NCI-H128 (cell line): ENCODE measurements around the gene OAS2.
"Not testable (repeated sequence)": the region's sequence is repeated elsewhere in the genome, so short reads cannot be mapped to it uniquely, and the experiment has no call there.

ENCODE experiments used
- DNase-seq: peaks from one replicate; lab custom pipeline; 2025; ENCODE audit not compliant: unreplicated experiment; lab: John Stamatoyannopoulos, UW

OAS2 gene

GRCh38 chr12:112979041-112979680 lies 842 bp downstream of the OAS2 start:
- no peak for DNase-seq

GRCh38 chr12:112980491-112981158 lies 2.3 kb downstream of the OAS2 start:
- DNase-seq = no peak

DNA sequence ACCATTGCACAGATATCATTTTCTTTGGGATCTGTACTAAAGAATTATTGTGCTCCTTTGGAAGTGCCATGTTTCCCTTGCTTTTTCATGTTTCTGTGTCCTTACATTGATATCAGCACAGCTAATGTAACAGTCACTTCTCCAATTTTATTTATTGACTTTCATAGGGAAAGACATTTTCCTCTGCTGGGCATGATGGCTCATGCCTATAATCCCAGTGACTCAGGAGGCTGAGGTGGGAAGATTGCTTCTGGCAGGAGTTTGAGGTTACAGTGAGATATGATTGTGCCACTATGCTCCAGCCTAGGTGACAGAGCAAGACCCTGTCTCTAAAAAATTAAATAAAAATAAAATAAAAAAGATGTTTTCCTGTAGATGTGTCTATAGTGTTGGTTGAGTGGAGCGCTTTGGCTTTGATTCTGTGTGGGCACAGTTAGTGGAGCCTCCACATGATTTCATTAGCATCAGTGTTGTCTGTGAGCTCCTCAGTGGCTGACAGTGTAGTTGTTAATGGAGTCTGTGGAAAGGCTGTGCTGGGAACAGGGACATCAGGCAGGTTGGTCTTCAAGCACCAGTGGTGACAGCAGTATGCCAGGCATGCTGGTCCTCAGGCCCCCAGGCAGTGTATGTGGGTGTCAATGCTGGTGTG lies 7.4 kb downstream of the OAS2 start:
- no peak for DNase-seq

GRCh38 chr12:112986291-112986800 lies 8.0 kb downstream of the OAS2 start:
- DNase-seq = no peak

- no peak for DNase-seq
Observed at GRCh38 chr12:112987561-112987960, 9.2 kb downstream of the OAS2 start.

DNA sequence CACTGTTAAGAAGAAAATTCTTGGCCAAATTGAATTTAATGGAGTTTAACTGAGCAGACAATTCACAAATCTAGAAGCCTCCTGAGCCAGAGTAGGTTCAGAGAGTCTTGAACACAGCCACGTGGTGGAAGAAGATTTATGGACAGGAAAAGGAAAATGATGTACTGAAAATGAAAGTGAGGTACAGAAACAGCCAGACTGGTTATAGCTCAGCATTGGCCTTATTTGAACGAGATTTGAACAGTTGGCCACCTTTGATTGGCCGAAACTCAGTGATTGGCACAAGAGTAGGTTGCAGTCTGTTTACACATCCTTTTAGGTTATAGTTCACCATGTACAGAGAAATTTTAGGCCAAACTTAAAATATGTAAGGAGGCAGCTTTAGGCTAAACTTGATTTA lies 9.9 kb downstream of the OAS2 start:
- no peak for DNase-seq

DNA sequence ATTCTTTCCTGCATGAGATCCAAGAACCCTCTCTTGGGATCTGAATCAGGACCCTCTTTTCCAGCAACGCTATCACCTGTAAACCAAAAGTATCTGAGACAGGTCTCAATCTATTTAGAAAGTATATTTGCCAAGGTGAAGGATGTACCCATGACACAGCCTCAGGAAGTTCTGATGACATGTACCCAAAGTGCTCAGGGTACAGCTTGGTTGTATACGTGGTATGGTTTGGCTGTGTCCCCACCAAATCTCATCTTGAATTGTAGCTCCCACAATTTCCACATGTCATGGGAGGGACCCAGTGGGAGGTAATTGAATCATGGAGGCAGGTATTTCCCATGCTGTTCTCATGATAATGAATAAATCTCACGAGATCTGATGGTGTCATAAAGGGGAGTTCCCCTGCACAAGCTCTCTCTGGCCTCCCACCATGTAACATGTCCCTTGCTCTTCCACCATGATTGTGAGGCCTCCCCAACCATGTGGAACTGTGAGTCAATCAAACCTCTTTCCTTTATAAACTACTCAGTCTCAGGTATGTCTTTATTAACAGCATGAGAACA lies 10.6 kb downstream of the OAS2 start:
- not testable (repeated sequence) for DNase-seq

DNA sequence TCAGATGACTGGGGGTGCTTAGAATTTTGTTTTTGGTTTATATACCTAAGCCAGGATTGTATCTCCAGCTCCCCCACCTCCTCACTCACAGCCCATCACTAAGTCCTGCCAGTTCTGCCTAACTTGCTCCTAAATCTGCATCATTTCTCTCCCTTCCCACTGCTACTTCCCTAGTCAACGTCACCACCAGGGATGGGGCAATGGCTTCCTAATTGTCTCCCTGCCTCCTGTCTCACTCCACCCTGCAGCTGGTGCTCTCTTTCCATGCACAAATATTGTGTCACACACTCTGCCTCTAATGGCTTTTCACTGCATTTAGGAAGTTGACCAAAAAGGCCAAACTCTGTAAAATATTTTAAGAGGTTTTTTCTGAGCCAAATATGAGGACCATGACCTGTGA lies 11.5 kb downstream of the OAS2 start:
- DNase-seq = no peak

- peak; percentile 29 for DNase-seq
Observed at GRCh38 chr12:112992541-112993398, 14.5 kb downstream of the OAS2 start.

DNA sequence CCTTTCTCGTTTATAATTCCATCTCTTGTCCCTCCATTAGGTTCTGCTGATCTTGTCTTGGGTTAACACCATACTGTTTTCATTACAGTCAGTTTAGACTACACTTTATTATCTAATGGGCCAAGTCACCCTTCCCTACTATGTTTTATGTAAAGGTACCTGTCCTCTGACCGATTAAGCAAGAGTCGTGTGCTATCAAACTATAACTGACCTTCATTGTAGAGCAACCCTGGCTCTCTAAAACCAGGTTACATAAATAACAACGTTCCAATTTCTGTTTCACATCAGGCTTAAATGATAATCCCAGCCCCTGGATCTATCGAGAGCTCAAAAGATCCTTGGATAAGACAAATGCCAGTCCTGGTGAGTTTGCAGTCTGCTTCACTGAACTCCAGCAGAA lies 16.7 kb downstream of the OAS2 start:
- no peak for DNase-seq

GRCh38 chr12:112996501-112996900 lies 18.2 kb downstream of the OAS2 start:
- DNase-seq = no peak

GRCh38 chr12:112997506-112997905 lies 19.2 kb downstream of the OAS2 start:
- DNase-seq = no peak

DNA sequence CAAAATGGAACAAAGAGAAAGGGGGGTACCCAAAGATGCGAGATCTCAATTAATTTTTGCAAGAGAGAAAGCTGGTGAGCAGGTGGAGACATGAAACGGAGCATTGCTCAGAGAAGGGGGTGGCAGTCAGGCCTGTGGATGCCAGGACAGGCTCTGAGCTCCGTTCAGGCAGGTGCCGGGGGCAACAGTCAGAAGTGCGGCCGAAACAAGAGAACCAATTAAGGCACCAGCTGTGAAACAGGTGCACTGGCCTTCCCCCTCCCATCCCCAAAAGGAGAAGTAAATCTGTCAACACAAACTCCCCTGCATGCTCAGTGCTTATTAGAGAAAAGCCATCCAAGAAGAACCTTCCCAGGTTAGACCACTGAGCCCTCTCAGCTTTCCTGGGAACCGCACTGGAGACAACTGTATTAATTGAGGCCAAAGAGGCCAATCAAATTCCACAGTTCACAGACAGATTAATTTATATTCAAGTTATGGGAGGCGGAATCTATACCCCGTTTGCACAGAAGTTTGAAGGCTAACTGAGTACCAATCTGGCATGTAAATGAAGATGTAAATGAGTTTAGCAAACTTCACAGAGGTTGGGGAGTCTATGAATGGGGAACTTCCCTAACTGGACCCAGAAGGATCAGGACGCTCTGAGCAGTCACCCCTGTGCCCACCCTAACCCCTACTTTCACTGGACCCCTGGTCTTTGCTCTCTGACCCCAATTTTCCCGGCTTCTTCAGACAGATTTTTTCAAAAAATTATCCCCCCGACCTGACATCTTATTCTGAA lies 20.9 kb downstream of the OAS2 start:
- DNase-seq = no peak

GRCh38 chr12:113000433-113000832 lies 22.1 kb downstream of the OAS2 start:
- DNase-seq = no peak

- no peak for DNase-seq
Observed at GRCh38 chr12:113002155-113002554, 23.8 kb downstream of the OAS2 start.

DNA sequence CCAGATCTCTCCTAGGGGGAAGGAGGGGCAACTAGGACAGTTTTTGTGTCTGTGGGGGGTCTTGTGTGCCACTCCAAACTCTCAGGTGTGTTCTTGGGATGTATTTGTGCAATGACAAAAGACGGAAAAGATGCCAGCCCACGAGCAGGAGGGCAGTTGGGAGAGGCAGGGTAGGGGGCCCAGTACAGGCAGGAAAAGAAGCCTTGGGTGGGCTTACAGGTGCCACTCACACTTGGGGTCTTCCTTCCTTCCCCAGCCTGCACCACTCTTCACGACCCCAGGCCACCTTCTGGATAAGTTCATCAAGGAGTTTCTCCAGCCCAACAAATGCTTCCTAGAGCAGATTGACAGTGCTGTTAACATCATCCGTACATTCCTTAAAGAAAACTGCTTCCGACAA lies 24.4 kb downstream of the OAS2 start:
- DNase-seq = no peak

DNA sequence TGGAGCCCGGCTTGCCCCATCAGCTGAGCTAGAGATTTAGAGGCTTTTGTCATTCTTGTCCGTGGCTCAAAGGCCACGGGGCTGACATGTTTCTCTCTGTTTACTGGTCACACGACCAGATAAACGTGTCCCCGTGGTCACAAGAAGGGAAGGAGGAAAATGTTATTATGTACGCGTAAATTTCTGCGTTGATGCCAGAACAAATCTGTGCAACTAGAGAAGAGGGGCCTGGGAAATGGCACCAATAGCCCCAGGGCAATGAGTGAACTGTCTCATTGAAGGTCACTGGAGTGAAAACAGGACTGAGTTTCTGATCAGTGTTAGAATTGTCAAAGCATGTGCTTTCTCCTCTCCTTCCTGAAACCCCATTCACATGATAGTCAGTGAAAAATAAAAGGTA lies 25.3 kb downstream of the OAS2 start:
- DNase-seq = no peak

GRCh38 chr12:113005762-113006161 lies 27.4 kb downstream of the OAS2 start:
- no peak for DNase-seq

- no peak for DNase-seq
Observed at GRCh38 chr12:113006206-113006605, 27.9 kb downstream of the OAS2 start.

- DNase-seq = no peak
Observed at GRCh38 chr12:113006641-113007040, 28.3 kb downstream of the OAS2 start.
